ENCODE measurements around the gene GRB2.
"Not testable (repeated sequence)": the region's sequence is repeated elsewhere in the genome, so short reads cannot be mapped to it uniquely, and the experiment has no call there.

GRB2 gene

DNA sequence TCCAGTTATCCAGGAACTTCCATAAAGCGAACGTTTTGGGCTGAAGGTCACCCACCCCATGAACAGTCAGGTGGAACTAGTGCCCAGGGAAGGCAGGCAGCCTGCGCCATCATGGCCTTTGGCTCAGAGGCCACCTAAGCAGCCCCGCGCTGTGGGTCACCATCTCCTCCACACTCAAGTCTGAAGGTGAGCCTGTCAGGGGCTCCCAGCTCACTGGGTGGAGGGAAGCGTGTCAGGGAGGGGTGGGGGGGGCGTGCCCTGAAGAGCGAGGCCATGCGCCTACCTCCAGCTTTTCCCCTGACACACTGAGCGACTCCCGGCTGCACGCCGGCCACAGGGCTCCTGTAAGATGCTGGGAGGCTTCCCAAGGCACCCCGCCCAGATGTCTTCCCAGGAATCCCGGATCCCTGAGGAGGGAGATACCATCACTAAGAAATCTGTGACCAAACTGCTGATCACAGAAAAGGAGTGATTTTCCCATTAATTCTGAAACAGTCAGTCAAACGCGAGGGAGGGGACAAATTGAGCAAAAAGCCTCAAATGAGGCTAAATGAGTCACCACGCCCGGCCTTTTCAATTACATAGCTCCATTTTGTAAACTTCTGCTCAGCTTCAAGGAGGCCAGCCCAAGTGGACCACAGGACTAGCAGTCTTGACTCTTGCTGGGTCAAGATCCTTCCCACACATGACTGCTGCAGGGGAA is 89.8 kb downstream of the GRB2 start:
- DNase-seq = no peak

DNA sequence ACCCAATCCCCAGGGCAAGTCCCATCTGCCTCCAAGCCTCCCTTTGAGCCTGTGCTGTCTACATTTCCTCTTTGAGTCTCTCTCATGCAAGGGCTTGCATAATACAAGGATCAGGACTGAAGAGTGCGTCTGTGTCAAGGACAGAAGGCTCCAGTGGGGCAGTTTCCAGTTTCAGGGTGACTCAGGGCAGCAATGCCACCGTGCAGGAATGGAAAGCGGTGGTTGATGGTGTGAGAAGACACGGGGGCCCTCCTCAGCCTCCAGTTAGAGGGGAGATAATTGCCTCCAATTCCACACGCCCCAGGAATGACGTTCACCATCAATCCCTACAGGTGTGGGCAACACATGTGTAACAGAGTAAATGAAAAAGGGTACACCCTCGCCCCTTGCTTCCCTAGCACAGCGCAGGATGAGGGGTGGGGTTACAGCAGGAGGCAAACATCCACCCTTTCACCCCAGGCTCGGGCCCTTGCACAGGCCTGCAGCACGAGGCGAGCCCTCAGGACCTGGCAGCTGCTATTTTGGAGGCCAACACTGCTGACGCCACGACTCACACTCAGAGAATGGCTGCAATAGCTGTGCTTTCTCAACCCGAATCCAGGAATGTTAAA is 91.4 kb downstream of the GRB2 start:
- DNase-seq = peak in 1 of 2 donors; percentile 58

DNA sequence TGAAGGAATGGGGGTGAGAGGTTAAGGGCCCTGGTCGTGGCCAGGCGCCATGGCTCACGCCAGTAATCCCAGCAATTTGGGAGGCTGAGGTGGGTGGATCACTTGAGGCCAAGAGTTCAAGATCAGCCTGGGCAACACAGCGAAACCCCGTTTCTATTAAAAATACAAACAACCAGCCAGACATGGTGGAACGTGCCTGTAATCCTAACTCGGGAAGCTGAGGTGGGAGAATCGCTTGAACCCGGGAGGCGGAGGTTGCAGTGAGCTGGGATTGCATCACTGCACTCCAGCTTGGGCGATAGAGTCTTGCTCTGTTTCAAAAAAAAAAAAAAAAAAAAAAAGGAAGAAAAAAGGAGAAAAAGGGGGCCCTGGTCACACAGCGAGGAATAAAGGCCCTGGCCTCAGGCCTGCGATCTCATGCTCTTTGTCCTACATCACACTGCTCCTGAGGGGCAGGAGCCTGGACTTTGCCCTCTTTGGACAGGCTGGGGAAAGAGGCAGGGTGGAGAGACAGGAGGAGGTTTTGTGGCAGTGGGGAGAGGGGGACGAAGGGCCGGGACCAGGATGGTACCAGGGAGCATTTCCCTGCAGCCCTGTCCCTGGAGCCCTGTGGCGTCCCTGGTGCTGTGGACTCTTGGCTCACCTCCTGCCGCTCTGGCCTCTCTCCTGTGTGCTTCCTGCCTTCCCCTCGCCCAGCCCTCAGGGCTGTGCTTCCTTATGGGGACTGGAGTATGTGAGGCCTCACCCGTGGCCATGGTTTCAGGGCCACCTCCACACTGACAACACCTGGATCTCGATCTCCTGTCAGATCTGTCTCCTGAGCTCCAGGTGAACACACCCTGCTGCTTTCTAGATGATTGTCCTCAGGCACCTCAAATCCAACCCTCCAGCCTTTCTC is 96.5 kb downstream of the GRB2 start:
- DNase-seq = no peak

DNA sequence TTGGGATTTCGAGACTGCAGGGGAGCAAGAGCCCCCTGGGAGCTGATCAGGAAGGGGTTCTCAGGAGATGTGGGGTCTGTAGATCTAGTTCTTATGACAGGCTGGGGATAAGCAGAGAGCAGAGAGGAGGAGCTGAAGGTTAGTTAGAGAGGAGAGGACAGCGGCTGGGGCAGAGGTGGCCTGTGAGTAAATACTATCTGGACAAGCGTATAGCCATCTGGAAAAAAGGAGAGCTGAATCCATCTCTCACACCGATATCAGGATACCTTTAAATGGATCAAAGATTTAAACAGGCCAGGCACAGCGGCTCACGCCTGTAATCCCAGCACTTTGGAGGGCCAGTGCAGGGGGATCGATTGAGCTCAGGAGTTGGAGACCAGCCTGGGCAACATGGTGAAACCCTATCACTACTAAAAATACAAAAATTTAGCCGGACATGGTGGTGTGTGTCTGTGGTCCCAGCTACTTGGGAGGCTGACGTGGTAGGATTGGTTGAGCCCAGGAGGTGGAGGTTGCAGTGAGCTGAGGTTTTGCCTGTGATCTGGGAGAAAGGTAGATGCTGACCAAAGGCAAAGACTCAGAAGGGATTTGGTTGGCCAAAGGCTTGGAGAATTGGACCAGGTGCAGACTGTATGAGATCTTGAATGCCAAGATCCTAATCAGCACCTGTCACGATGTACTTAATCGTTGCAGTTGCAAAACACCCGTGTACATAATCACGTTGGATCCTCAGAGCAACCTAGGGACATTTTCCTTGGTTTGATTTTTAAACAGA is 97.3 kb downstream of the GRB2 start:
- DNase-seq = no peak

DNA sequence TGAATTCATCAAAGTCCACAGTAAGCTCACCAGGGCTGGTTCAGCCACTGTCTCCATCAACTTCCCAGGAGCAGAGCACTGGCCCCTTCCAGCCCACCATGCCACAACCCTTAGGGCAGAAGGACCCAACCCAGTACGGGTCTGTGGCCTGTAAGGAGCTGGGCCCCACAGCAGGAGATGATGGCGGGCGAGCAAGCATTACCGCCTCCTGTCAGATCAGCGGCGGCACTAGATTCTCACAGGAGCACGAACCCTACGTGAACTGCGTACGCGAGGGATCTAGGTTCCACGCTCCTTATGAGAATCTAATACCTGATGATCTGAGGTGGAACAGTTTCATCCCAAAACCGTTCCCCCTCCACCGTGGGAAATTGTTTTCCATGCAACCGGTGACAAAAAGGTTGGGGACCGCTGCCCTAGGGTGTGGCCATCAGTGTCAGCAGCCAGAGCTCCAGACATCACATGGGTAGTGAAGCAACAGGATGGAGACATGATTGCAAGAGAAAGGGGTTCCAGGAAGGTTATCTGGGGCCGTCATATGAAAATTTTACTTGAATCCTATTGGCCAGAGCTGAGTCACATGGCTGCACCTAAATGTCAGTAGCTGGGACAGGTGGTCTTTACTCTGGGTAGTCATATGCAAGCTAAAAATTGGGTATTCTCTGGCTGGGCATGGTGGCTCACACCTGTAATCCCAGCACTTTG is 103.8 kb downstream of the GRB2 start:
- DNase-seq = peak in 1 of 2 donors; percentile 64

DNA sequence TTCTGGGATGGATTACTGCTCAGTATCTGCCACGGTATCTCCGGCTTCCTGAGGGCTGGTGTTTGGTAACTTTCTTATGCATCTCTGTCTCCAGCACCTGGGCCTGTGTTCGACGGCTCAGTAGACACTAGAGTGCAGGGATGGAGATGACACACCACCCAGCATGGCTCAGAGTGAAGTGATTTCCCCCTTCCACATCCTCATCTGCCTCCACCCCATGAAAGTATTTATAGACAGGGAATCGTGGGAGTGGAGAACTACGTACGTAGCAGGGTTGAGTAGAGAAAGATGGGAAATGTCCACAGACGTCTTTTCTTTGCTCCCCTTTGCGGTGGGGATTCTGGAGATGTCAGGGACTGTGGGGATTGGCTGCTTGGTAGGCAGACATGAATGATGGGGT is 104.4 kb downstream of the GRB2 start:
- peak in 1 of 2 donors; percentile 24 for DNase-seq

DNA sequence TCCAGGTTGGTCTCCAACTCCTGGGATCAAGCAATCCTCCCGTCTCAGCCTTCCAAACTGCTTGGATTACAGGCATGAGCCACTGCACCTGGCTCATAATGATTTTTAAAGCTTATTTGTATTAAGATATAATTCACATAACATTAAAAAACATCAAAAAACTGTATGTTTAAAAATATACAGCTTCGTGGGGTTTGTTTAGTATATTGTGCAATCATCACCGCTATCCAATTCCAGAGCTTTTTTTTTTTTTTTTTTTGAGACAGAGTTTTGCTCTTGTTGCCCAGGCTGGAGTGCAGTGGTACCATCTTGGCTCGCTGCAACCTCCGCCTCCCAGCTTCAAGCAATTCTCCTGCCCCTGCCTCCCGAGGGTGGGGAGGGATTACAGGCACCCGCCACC is 105.2 kb downstream of the GRB2 start:
- no peak for DNase-seq

DNA sequence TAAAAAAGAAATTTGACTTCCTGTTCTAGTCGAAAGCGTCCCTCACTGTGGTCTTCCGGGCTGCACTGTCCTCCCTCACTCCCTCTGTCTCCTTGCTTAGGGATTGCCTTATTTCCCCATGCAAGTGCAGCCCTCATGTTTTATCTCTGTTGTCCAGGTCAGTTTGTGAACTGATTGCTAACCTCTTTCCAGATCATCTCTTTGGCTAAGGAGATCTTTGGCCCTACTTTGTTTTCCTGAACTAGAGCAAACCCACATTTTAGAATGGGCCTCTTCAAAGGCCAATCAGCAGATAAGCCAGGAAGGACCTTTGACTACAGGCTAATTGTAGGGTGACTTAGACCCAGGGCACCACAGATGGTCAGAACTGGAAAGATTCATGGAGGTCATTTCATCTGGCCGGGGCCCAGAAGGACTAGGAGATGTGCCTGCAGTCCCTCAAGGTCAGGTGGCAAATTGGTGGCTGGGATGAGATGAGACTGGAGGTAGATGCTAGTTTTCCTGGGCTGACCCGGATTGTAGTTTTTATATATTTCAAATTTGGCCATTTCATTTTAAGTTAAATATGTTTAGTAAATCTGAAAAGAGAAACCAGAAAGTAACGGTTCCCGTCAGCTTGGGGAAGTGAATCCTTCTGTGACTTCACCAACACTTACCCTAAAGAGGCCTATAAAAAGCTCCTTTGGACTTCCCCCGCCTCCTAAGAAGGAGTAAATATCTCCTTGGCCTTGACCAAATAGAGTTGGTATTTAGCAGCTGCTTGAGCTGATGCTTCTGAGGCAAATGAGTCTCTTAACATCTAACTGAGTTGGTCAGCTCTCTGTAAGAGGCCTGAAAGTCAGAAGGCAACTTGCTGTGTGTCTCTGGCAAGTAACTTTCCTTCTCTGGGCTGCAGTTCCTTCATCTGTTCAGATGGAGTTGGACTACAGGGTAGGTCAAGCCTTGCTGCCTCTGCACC is 110.0 kb downstream of the GRB2 start:
- peak; percentile 42 to 68 for DNase-seq

DNA sequence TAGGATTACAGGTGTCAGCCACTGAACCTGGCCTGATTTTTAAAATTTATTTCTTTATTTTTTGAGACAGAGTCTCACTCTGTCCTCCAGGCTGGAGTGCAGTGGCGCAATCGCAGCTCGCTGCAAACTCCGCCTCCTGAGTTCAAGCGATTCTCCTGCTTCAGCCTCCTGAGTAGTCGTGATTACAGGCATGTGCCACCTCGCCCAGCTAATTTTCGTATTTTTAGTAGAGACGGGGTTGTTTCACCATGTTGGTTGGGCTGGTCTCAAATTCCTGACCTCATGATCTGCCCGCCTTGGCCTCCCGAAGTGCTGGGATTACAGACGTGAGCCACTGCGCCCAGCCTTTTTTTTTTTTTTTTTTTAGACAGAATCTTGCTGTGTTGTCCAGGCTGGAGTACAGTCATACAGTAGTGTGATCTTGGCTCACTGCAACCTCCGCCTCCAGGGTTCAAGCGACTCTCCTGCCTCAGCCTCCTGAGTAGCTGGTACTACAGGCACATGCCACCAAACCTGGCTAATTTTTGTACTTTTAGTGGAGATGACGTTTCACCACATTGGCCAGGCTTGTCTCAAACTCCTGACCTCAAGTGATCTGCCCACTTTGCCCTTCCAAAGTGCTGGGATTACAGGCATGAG is 112.5 kb downstream of the GRB2 start:
- peak in 1 of 2 donors; percentile 37 for DNase-seq

DNA sequence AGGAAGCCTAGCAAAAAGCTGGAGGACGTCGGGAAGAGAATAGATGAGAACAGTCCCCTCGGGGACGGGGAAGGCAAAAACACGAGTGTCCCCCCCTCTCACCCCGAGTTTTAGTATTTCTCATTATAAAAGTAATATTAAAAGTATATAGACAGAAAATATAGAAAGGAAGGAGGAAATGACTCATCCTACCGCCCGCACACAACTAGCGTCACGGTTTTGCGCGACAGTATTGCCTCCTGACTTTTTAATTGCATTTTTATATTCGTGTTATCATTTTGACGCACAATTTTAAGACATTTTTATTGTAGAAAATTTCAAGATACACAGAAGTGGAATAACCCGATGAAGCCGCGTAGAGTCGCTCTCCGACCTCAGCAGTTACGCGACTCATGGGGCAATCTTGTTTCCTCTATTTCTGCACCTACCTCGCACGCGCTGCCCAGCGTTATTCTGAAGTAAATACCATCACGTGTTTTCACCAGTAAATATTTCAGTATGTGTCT is 115.6 kb downstream of the GRB2 start:
- peak; percentile 66 to 78 for DNase-seq

DNA sequence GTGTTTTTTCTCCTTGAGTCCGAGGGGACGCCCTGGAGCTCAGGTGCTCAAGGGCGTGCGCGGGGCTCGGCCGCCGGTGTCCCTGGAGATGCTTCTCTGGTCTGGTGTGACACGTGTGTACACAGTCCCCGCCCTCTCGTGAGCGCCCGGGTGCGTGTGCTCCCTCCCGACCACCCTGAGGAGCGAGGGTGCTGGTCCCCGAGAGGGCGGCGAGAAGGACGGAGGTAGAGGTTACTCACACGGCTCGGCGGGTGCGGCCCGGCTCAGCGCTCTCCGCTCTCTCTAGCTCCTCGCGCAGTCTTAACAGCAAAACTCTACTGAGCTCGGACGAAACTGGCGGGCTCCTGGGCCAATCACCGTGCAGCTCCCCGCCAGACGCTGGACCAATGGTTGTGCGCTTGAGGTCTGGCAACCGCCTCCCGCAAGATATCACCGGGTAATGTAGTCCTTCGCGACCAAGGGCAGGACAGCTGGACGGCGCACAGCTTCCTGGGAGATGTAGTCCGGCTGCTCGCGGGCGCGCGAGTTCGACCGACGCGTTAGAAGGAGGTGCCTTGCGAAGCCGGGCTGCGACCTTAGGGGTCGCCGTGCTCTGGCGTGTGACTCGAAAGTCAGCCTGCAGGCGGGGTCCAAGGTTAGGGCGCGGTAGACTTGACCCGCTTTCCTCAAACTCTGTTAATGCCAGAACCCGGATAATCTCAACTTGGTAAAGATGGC is 116.2 kb downstream of the GRB2 start, which contains the start of gene SLC25A19:
Gene SLC25A19, minus strand, starts transcription at position 319 of the 717 bp plus-strand sequence. CDS start 2,669 bp downstream, outside the sequence.
- peak; percentile 98 for DNase-seq

DNA sequence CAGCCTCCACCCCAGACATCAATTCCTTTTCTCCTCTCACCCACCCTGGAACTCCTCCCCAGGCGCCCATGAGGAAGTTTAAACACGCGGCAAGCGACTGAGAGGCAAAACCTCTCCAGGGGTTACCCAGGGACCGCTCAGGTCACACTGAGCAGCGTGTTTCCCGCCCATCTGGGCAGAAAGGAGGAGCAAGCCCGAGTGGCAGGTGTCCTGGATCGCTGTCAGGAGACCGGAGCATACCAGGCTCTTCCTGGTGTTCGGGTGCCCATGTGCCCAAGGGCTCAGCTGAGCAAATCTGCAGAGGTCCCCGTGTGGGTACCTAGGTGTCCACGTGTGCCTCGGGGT is 116.7 kb downstream of the GRB2 start:
- peak in 1 of 2 donors; percentile 27 for DNase-seq

DNA sequence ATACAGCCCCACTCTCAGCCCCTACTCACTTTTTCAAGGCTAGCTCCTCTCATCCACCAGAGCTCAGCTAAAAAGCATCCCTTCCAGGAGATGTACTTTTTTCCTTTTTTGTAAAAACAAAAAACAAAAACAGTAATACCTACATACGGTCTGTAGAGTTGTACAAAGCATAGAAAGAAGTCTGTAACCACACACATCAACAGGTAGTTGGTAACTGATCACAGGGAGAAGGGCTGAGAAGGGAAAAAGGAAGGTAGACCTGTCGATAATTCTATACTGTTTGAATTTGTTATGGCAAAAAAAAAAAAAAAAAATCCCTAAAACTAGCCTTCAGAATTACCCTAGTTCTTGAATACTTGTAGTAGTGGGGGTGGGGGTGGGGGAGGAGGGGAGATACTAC is 117.1 kb downstream of the GRB2 start:
- no peak for DNase-seq

DNA sequence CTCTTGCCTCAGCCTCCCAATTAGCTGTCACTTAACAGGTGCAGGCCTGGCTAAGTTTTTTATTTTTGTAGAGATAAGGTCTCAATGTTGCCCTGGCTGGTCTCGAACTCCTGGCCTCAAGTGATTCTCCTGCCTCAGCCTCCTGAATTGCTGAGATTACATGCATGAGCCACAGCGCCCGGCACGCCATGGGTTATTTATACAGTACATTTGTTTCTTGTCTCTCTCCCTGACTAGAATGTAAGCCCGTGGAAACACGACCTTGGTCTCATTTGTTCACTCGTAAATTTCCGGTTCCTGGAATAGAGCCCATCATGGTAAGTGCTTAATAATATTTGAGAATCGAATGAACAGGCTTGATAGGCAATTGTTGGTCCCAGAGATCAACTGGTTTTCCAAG is 118.3 kb downstream of the GRB2 start:
- no peak for DNase-seq

DNA sequence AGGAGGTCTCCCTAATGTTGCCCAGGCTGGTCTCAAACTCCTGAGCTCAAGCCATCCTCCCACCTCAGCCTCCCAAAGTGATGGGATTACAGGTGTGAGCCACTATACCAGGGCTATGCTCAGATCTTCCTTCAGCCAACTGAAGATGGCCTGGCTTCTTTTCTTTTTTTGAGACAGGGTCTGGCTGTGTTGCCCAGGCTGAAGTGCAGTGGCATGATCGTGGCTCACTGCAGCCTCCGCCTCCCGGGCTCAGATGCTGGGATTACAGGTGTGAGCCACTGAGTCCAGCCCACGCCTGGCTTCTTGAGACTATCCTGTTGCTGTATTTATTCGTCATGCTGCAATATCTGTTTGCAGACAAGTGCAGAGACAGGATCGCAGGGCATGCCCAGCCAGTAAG is 120.4 kb downstream of the GRB2 start:
- no peak for DNase-seq

DNA sequence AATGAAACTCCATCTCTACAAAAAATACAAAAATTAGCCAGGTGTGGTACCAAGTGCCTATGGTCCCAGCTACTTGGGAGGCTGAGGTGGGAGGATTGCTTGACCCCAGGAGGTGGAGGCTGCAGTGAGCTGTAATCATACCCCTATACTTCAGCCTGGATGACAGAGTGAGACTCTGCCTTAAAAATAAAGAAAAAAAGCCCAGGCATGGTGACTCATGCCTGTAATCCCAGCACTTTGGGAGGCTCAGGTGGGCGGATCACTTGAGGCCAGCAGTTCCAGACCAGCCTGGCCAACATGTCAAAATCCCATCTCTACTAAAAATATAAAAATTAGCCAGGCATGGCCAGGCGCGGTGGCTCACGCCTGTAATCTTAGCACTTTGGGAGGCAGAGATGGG is 125.3 kb downstream of the GRB2 start:
- DNase-seq = not testable (repeated sequence)

DNA sequence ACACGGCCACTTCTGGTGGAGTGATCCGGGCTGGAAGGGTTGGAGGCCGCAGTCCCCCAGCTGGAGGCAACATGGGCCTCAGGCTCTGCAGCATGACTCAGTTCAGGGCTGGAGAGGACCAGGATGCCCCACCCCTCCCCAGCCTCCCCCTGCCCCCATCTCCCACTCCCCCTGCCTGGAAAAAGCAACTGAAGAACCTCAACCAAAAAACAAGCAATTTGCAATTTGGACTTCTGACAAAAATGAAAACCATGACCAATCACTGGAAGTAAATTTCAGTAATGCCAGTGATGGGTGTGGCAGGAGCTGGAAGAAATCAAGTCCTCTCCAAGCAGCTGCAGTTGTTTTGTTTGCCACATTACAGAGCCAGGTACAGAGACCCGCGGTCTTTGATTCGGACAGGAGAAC is 127.8 kb downstream of the GRB2 start:
- no peak for DNase-seq

DNA sequence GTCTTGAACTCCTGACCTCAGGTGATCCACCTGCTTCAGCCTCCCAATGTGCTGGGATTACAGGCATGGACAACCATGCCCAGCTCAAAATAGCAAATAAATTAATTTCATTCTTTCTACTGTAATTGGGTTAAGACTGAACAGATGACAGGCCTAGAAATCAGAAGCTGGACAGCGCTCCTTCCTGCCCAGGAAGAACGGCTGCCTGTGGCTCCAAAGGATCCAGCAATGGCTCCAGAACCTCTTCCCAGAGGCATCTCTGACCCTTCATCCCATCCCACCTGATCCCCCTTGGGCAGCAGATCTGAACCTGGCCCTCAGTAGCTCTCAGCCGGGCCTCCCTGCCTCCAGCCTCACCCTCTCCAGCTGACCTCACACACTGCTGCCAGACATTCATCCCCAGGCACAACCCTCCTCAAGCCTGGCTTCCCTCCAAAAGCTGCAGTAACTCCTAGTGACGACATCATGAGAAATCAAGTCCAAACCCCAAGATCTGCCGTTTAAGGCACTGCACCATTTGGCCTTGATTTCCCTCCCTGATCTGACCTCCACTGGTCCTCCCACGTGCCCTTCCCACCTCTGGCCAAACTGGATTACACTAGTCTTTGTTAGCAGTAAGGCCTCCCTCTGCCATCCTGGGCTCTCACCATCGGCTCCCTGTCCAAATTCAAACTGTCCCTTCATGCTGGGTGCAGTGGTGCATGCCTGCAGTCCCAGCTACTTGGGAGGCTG is 131.3 kb downstream of the GRB2 start:
- DNase-seq = no peak

DNA sequence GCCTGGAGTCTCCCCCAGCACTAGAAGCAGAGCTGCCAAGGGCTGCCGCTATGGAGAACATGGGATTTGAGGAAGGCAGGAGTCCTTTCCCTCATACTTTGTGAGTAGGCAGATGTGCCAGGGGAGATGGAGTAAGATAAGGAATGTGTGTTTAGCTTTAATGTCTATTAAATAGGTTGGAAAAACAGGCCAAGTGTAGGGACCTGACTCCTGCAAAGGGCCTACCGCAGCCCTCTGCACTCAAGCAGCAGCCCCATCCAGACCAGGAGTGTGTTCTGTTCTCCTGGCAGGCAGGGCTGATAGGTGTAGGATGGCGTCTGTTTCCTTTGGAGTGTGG is 132.7 kb downstream of the GRB2 start:
- no peak for DNase-seq
